Measurements from ENCODE around the gene RNF31.

- TF ChIP-seq ZNF577 (CRISPR knock-in tag; IDR thresholded peaks at IDR 0.05; ENCODE audit: borderline replicate concordance, low read depth) (no peak), ELF1 (CRISPR knock-in tag; IDR thresholded peaks at IDR 0.05) (no peak), SKIL (CRISPR knock-in tag; IDR thresholded peaks at IDR 0.05; ENCODE audit: borderline replicate concordance) (no peak)
Observed at GRCh38 chr14:24171422-24172260, 24.3 kb downstream of the RNF31 start, which contains the start of gene REC8.

Measured in HepG2 (cell line).